HG02588 (cell line): ENCODE measurements around the gene RBM47.
"Not testable (repeated sequence)": the region's sequence is repeated elsewhere in the genome, so short reads cannot be mapped to it uniquely, and the experiment has no call there.

ENCODE experiments used
- ATAC-seq: cut with Tn5 transposase; IDR thresholded peaks from one replicate; pipeline ENCODE4 v1.9.1; 2021; ENCODE audit warnings: mild to moderate bottlenecking, moderate library complexity; ENCODE audit not compliant: unreplicated experiment

The RBM47 gene

GRCh38 chr4:40544221-40544620, 85.4 kb downstream of the RBM47 start:
- ATAC-seq: no peak

DNA sequence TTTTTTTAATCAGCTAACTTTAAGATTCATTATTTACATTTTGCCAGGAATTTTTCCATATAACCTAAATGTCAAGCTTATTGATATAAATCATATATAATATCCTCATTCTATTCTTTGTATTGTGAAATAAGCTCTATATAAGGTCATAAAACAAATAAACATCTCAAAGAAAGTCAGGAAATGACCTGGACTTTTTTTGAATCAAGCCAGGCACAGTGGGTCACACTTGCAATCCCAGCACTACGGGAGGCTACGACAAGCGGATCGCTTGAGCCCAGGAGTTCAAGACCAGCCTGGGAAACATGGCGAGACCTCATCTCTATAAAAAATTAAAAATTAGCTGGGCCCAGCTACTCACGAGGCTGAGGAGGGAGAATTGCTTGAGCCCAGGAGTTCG, 88.9 kb downstream of the RBM47 start:
- no peak for ATAC-seq

DNA sequence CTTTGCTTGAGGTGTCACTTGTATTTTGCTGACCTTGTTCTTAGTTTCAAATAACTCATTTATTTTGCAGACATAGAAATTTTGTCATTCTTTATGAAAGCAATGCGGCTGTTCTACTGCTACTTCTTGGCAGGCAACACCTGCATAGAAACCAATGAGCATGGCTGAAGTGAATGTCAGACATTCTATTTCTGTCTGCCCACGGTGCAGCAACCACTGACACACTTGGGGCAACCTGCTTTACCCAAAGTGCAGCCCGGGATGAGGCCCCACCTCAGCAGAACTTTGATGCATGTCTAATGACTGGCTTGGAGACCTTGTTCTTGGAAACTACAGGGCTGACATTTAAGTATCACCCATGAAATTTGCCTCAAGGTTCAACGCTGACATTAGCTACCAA, 93.6 kb downstream of the RBM47 start:
- ATAC-seq: peak; percentile 81

DNA sequence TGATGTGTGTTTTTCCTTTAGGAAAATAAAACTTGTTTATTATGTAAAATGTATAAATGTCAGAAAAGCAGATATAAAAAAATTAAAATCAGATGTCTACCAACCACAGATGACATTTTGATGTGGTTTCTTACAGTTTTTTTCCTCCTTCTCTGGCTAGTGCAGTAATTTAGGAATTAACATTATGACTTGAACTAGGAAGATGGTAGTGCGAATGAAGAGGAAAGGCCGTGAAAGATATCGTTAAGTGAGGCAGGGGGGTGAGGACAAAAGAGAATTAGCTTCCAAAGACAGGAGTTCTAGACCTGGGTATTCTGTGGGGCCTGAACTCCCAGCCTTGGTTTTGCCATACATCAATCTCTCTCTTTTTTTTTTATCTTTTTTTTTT, 98.0 kb downstream of the RBM47 start:
- ATAC-seq: no peak

DNA sequence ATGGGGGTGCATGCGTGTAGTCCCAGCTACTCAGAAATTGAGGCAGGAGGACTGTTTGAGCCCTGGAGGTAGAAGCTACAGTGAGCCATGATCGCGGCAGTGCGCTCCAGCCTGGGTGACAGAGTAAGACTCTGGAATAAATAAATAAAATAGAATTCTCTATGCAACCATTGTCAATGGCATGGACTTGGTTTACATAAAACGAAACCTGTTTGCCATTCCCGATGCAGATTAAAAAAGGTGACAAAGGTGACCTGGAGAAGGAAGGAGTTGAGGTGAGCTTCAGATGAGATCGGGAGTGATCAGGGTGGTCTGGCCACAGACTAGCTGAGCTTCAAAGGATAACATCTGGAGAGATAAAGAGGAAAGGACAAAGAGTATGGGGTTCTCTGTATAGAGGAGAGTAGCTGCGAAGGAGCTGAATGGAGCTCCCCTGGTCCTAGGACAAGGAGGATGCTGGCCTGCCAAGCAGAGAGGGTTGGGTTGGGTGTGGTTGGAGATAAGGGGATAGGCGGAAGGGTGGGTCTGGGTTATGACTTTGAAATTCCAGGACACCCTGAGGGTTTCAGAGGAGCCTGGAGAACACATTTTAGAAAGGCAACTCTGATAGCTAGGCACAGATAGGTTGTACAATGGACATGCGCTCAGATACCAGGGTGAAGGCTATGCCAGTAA, 98.6 kb downstream of the RBM47 start:
- no peak for ATAC-seq

GRCh38 chr4:40526741-40527140, 102.9 kb downstream of the RBM47 start:
- no peak for ATAC-seq

DNA sequence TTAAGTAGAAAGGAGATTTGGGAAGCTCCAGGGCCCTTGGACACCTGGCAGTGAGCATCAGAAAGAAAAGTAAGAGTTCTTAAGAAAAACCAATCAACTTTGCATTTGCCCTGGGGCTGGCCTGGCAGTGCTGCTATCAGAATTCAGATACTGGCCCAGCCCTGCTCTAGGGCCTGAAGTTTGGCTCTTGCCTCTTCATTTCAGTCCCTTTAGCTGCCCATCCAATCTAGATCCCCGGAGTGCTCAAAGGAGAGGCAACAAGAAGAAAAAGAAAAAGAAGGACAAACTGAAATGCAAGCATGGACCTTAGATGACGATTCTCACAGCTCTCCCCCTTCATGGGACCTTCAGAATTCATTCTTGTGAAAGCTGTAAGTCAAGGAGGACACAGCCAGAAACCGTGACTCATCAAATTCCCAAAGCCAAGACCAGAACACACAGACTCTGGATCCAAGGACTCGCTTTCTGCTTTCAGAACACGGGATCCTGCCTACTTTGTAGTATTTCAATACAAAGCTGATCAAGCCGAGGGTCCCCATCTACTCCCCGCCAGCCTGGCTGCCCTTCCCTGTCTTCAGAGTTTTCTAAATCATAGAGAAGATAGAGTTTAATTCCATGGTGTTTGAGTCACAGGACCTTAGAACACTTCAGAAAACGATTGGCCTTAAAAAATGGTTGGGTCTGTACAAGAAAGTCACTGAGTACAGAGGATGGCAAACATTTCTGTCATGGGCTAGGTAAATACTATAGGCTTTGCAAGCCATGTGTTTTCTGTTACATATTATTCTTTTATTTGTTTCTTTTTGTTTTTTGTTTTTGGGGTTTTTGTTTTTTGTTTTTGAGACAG, 103.7 kb downstream of the RBM47 start:
- no peak for ATAC-seq

- ATAC-seq: no peak
Measured at GRCh38 chr4:40524366-40525041, 105.2 kb downstream of the RBM47 start.

DNA sequence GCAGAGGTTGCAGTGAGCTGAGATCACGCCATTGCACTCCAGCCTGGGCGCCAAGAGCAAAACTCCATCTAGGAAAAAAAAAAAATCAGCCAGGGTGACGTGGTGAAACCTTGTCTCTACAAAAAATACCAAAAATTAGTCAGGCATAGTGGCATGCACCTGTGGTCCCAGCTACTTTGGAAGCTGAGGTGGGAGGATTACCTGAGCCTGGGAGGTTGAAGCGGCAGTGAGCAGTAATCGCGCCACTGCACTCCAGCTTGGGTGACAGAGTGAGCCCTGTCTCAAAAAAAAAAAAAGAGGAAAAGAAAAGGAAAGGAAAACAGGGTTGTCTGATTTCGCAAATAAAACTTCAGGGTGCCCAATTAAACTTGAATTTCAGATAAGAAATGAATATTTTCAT, 106.1 kb downstream of the RBM47 start:
- ATAC-seq: no peak

- no peak for ATAC-seq
Measured at GRCh38 chr4:40521957-40522356, 107.7 kb downstream of the RBM47 start.

DNA sequence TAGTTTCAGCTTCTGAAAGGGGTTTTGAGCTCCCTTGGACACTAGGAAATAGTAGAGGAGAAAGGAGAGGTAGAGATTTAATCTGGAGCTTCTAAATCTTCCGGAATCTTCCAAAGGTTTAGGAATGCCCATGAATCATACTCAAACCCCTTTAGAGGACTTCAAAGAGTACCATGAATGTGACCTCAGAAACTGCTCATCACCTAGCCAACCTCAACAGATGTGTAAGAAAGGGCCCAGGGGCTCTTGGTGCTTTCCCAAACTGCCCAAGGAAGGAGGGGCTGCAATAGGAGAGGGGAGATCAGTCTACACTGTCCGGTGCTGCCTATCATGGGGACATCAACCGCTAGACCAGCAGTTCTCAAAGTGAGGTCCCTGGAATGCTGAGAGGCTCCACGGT, 109.1 kb downstream of the RBM47 start:
- ATAC-seq: no peak

DNA sequence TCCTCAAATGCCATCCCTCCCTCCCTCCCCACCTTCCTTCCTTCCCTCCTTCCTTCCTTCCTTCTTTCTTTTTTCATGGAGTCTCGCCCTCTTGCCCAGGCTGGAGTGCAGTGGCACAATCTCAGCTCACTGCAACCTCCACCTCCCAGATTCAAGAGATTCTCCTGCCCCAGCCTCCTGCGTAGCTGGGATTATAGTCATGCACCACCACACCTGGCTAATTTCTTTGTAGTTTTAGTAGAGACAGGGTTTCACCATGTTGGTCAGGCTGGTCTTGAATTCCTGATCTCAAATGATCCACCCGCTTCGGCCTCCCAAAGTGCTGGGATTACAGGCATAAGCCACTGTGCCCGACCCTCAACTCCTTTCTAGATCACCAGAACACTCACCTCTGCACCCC, 112.6 kb downstream of the RBM47 start:
- not testable (repeated sequence) for ATAC-seq

GRCh38 chr4:40516651-40517050, 113.0 kb downstream of the RBM47 start:
- peak; percentile 39 for ATAC-seq

GRCh38 chr4:40515398-40516293, 114.0 kb downstream of the RBM47 start:
- ATAC-seq: peak; percentile 79

- no peak for ATAC-seq
Measured at GRCh38 chr4:40515037-40515397, 114.6 kb downstream of the RBM47 start.

DNA sequence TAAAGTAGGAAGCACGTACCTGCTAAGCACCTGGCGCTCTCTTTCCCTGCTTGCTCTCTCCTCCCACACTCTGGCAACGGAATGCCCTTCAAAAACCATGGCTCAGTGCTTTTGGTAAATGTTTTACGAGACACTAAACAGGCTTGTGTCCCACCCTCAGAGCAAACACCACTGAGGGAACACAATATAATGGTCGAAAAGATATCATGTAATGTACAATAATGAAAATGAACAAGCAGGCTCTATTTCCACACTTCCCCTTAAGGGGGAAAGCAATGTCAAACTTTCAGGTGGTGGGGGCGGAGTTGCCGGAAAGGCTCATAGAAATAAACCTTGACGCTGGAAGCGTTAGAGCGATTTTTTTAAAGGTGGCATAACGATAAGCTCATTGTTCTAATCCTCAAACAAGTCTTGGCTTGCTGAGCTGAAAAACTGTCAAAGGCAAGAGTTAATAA, 115.1 kb downstream of the RBM47 start:
- ATAC-seq: no peak

- ATAC-seq: no peak
Measured at GRCh38 chr4:40511036-40511614, 118.5 kb downstream of the RBM47 start.

DNA sequence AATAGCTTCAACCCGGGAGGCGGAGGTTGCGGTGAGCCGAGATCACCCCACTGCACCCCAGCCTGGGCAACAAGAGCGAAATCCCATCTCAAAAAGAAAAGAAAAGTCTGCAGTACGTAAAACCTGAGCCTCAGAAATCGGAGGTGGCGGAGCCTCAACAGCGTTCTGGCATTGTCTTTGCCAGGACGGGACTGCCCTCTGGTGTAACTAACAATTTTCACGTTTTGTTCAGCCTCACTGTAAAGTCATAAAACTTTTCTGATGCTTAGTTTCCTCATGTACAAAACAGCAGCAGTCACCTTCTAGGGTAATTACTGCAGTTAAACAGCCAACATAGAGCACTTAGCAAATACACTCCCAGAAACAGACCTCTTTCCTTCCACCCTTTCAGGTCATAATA, 121.7 kb downstream of the RBM47 start:
- ATAC-seq: no peak

GRCh38 chr4:40506492-40506891, 123.2 kb downstream of the RBM47 start:
- no peak for ATAC-seq

DNA sequence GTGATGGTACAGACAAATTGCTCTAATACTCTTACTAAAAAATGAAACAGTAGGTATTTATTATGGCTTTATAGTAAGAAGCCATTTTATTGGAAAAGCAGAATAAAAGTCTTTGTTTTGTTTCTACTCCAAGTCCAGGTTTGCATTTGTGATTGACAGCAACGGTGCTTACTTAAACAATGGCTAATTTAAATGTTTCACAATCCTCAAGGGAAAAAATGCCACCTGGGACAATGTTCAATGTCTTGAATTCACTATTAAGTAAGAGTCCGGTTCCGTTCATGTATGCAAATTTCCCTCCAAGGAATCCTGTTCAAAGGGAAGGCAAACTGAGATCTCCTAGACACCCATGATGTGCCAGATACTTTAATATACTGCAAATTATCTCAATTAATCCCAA, 123.6 kb downstream of the RBM47 start:
- no peak for ATAC-seq
